GM08714 (cell line): ENCODE results near the gene RAD9A.
A peak's percentile ranks its signal among the peaks of the same experiment; 100 is the strongest.

Source experiments
- H3K4me3 ChIP-seq: fragments of 200-500 bp; sonication (Bioruptor generic); 2 replicates; pipeline ENCODE4 v1.5.1; 2014; ENCODE audit warnings: mild to moderate bottlenecking, low read length, inconsistent platforms
- ZNF274 ChIP-seq: IDR thresholded peaks from 2 replicates; pipeline ENCODE4 v1.6.1; 2012; ENCODE audit warnings: mild to moderate bottlenecking, low read depth, low read length

The RAD9A gene

DNA sequence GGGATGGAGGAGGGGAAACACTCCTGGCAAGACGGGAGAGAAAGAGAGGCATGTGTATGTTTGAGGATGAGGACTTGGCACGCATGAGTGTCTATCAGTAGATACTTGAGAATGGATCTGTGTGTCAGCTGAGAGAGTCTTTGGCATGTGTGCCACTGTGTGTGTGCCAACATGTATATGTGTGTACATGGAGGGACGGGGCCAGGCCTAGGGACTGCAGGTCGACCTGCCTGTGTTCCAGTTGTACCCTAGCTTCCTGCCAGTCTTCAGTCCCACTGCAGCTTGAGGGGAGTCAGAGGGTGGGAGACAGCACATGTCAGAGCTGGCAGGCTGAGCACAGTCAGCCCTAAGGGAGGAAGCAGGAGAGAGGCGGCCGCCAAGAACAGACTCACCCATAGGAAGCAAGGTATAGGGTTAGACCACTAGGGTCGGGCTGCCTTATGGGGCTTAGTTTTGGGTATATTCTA is 24.0 kb upstream of the RAD9A start:
- no peak overlapping the region for H3K4me3 ChIP-seq

GRCh38 chr11:67368621-67369020 is 23.2 kb upstream of the RAD9A start:
- H3K4me3 ChIP-seq, result no peak overlapping the region; the same call in 1 of the 2 replicates

More for the DNA sequence above, 24.0 kb upstream of the RAD9A start:
- TF ChIP-seq ZNF274, result no peak

DNA sequence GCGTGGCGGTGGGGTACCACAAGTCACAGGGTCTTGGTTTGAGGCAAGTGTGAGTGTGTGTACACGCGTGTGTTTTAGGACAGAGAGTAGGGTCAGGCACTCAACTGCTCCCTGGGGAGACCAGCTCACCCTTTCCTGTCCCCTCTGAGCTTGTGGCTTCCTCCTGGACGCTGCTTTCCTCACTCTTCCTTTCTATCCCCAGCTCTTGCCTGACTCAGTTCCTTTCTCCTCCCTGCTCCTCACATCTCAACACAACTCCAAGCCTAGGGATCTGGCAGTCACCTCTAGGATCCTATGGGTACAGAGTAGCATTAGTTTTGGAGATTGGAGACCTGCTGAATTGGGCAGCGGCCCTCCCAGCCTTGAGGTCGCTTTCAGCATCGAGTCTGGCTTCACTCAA is 22.5 kb upstream of the RAD9A start:
- TF ChIP-seq ZNF274, result no peak
- H3K4me3 ChIP-seq, result no peak overlapping the region

More at GRCh38 chr11:67368621-67369020, 23.2 kb upstream of the RAD9A start:
- no peak for TF ChIP-seq ZNF274

GRCh38 chr11:67369801-67370284 is 21.9 kb upstream of the RAD9A start:
- no peak overlapping the region for H3K4me3 ChIP-seq
- no peak for TF ChIP-seq ZNF274

DNA sequence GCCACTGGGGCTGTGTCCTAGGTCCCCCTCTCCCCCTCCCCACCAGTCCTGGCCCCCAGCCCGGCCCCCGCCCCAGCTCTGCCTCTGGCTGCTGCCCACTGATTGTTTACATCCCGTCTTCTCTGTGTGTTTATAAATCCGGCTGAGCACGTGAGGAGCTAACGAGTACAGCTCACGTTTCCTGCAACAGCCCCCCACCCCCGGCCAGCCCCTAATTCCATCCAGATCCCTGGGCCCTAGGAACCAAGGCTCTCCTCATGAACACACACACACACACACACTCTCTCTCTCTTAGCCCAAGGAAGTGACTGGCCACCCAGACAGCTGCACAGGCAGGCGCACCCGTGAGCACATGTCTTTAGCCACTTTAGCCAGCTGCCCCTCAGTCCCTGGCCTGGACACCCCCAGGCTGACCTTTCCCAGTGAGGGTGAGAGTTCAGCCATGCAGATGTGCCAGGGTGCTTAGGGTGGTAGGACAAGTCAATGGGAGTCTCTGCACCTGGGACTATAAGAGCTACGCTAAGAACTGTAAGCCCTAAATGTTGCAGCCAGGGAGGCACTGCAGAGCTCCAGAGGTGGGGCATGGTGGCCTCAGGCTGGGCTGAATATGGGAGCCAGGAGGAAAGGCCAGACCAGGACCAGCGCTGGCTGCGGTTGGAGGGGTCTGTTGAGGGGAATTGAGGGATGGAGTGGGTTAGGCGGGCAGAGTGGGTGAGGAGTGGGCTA is 21.3 kb upstream of the RAD9A start:
- no peak overlapping the region; the same call in 1 of the 2 replicates for H3K4me3 ChIP-seq
- TF ChIP-seq ZNF274, result no peak

- TF ChIP-seq ZNF274, result no peak
- H3K4me3 ChIP-seq, result peak overlapping the region; percentile 55; the same call in 1 of the 2 replicates
Measured at GRCh38 chr11:67371189-67371910, 20.4 kb upstream of the RAD9A start.

DNA sequence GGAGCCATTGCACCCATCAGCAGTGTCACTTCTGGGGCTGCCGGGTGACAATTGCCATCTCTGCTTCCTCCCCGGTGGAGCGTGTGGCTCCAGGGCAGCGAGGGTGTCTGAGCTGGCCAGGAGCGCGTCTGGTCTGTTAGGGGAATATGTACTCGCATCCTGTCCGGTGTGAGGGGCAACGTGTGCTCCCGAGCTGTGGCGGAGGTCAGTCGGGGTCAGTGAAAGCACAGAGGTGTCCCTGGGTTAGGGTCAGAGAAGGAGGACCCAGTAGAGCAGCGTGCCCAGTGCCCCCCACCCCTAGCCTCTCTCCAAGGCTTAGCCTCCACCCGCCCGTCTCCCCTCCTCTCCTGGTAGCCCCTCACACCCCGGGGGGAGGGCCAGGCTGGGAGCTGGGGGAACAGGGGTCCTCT is 19.9 kb upstream of the RAD9A start:
- TF ChIP-seq ZNF274, result no peak
- peak overlapping the region; percentile 55; the same call in 1 of the 2 replicates for H3K4me3 ChIP-seq

DNA sequence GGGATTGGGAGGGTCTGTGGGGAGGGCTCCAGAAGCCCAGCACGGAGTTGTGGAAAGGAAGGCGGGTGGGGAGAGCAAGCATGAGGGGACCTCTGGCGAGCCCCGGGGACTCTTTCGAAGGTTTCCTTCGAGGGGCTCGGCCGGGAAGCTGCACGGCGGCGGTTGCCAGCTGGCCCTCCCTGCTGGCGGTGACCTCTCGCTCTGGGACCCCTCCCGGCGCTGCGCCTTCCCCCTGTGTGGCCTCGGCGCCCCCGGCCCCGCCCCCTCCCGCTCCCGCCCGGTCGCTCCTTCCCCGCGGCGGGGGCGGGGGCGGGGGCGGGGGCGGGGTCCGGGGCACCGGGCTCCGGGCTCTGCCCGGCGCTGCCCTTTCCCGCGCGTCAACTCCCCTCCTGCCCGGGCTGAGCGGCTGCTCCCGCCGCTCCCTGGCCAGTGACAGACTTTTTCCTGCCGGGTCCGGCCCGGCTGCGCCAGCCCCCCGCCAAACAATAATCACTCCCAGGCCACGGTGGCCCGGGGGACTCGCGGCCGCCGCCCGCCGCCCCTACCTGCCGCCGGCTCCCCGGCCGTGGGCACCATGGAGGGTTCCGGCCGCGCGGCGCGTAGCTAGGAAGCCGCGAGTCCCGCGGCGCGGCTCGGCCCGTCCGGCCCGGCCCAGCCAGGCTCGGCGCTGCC is 19.3 kb upstream of the RAD9A start:
- H3K4me3 ChIP-seq, result peak overlapping the region; percentile 74; the same call in 1 of the 2 replicates
- TF ChIP-seq ZNF274, result no peak

DNA sequence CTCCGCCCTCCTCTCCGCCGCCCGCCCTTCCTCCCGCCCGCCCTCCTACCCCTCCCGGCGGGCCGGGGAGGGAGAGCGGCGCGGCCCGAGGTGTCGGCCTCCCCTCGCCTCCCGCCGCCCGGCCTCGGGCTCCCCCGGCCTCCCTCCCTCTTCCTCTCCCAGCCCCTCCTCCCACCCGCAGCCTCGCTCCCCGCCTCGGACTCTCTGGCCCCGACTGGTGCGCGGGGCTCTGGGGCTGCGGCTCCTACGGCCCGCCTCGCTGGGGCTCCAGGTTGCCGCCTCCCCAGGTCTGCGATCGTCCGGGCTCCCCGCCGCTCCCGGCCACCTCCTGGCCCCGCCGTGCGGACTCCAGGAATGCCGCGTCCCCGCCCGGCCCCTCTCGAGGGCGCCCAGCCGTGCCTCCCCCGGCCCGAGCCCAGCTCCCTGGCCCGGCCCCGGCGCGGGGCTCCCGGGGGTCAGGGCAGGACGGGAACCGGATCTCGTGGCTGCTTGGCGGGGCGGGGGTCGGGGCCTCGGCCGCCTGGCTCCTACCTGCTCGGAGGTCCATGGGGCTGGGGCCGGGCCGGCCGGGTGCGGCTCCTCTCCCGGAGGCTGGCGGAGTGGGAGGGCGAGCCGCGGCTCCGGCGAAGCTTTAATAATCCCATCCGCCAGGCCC is 18.7 kb upstream of the RAD9A start, which contains the start of gene CLCF1:
TSS of gene CLCF1 (minus strand) at position 606 of the 655 bp plus-strand sequence. CDS start at position 547, 59 bp downstream.
- TF ChIP-seq ZNF274, result no peak

DNA sequence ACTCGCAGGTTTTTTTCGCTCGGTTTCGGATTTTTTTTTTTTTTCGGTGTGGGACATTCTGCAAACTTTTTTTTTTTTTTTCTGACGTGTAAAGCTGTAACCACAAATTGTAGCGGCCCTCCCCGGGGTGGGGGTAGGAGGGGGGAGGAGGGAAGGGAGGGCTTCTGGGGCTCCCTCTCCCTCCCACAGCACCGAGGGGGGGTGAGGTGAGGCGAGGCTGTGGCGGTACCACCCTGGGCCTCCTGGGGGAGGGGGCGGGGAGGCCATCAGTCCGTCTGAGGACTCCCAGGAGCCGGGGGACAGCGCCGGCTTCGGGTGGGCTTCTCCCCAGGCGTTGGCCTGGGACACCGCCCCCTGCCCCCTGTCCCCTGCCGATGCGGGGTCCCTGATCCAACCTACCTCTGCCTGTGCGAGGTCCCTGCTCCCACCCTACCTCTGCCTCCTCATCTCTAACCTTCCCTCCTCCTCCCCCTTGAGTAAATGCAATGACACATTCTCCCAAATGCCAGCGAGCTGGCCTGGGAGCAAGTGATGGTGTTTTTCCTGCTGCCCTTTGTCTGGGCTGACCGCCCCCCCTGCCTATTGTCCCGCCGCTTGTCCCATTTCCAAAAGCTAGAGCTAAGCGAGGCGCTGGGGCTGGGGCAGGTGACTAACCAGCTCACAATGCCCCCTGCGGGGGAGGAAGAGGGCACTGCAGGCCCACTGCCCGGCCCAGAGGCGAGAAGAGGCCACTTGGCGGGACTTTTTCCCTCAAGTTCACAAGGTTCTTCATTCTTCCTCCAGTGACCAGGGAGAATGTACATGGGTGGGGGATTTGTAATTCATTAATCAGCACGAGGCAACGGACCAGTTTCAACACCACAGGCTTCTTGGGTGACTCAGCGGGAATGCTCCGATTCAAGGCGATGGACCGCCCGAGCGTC is 17.9 kb upstream of the RAD9A start:
- no peak for TF ChIP-seq ZNF274
- H3K4me3 ChIP-seq, result peak overlapping the region; percentile 74; the same call in 1 of the 2 replicates

More for the DNA sequence above, 18.7 kb upstream of the RAD9A start, which contains the start of gene CLCF1:
- peak within 1 kb of the TSS; percentile 74; the same call in 1 of the 2 replicates for H3K4me3 ChIP-seq

DNA sequence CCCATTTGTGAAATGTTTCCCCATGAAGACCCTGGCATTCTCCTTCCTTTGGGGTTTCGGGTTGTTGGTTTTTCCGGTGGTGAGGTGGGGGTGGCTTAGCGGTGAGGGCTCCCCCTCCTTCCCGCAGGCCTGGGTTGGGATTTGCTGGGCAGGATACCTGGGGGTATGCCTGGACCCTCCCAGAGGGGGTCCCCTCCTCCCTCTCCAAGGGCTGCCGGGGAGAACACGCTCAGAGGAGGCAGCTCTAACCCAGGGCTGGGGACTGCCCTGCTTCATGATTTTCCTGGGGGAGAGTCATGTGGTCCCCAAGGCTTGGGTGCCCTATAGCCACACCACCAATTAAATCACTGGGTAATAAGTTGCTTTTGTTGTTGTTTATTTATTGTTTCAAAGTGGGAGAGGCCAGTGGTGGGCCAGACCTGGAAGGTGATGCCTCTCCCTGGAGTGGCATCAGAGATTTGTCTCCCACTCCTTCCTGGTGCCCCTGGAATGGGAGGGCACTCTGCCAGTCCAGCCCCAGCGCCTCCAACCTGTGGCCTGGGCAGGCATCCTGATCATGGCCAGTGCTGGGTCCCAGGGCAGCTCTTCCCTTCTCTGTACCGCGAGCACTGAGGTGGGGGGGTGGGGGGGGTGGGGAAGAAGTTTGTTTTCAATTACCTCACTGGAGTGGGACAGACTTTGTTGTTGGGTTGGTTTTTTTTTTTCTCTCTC is 17.1 kb upstream of the RAD9A start:
- no peak for TF ChIP-seq ZNF274
- no peak overlapping the region; the same call in 1 of the 2 replicates for H3K4me3 ChIP-seq
